Effector memory CD8-positive, alpha-beta T cell (primary cell): ENCODE measurements around the gene ABCC1.

Source experiments
- ATAC-seq: fragments of 150-1000 bp; cut with Tn5 transposase; replicated peaks from 2 replicates; pipeline ENCODE4 v1.10.0; 2021; ENCODE audit warnings: mild to moderate bottlenecking, moderate library complexity
- DNase-seq, 3 experiments: peaks; one replicate each; pipeline ENCODE4 v3.0.0; 2021
- H3K27ac Mint-ChIP-seq, 2 donors: one replicate each; pipeline ENCODE4 v1.8.0; 2022; ENCODE audit warnings: mild to moderate bottlenecking in 2 of 2, mixed read lengths in 2 of 2, moderate library complexity in 2 of 2
- H3K27me3 Mint-ChIP-seq, 2 donors: one replicate each; pipeline ENCODE4 v1.8.0; 2022; ENCODE audit warnings: mixed read lengths in 2 of 2
- H3K36me3 Mint-ChIP-seq: one replicate; pipeline ENCODE4 v1.8.0; 2022; ENCODE audit warnings: mild to moderate bottlenecking, moderate library complexity, mixed read lengths; ENCODE audit not compliant: insufficient read depth
- H3K4me1 Mint-ChIP-seq, 2 donors: one replicate each; pipeline ENCODE4 v1.8.0; 2022; ENCODE audit warnings: low read depth in 2 of 2, mixed read lengths in 2 of 2
- H3K4me3 Mint-ChIP-seq, 2 donors: one replicate each; pipeline ENCODE4 v1.8.0; 2022; ENCODE audit warnings: mild to moderate bottlenecking in 2 of 2, mixed read lengths in 2 of 2, moderate library complexity in 2 of 2
- H3K9me3 Mint-ChIP-seq, 2 donors: one replicate each; pipeline ENCODE4 v1.8.0; 2022; ENCODE audit warnings: mixed read lengths in 2 of 2

ABCC1 gene

GRCh38 chr16:16000685-16001084 is 51.3 kb downstream of the ABCC1 start:
- H3K4me1 Mint-ChIP-seq = peaks cover 23 to 25% of the 10 kb centered on the region in 2 donors
- H3K9me3 Mint-ChIP-seq = no peaks in the 10 kb centered on the region
- H3K4me3 Mint-ChIP-seq = no peak overlapping the region
- H3K27ac Mint-ChIP-seq = peak overlapping the region in 1 of 2 donors; percentile 51
- peaks cover 12% of the 10 kb centered on the region for H3K36me3 Mint-ChIP-seq
- no peaks in the 10 kb centered on the region for H3K27me3 Mint-ChIP-seq
- ATAC-seq = no peak
- no peak for DNase-seq

GRCh38 chr16:16001596-16002255 is 52.3 kb downstream of the ABCC1 start:
- peaks cover 12% of the 10 kb centered on the region for H3K36me3 Mint-ChIP-seq
- H3K27ac Mint-ChIP-seq = no peak overlapping the region
- DNase-seq (no peak), ATAC-seq (no peak)
- H3K4me3 Mint-ChIP-seq = no peak overlapping the region
- peaks cover 18 to 29% of the 10 kb centered on the region in 2 donors for H3K4me1 Mint-ChIP-seq
- no peaks in the 10 kb centered on the region for H3K27me3 Mint-ChIP-seq
- no peaks in the 10 kb centered on the region for H3K9me3 Mint-ChIP-seq

- no peak for ATAC-seq
- Mint-ChIP-seq H3K4me3 (no peak overlapping the region), H3K4me1 (peaks cover 22 to 33% of the 10 kb centered on the region in 2 donors), H3K9me3 (no peaks in the 10 kb centered on the region), H3K36me3 (peaks cover 7% of the 10 kb centered on the region), H3K27ac (no peak overlapping the region), H3K27me3 (no peaks in the 10 kb centered on the region)
- no peak for DNase-seq
Measured at GRCh38 chr16:16003719-16004313, 54.4 kb downstream of the ABCC1 start.

- peaks cover 12% of the 10 kb centered on the region for H3K36me3 Mint-ChIP-seq
- no peaks in the 10 kb centered on the region for H3K27me3 Mint-ChIP-seq
- H3K27ac Mint-ChIP-seq = no peak overlapping the region
- DNase-seq (no peak), ATAC-seq (no peak)
- H3K4me1 Mint-ChIP-seq = peaks cover 22 to 33% of the 10 kb centered on the region in 2 donors
- H3K4me3 Mint-ChIP-seq = no peak overlapping the region
- no peaks in the 10 kb centered on the region for H3K9me3 Mint-ChIP-seq
Measured at GRCh38 chr16:16004314-16004749, 54.9 kb downstream of the ABCC1 start.

- peak overlapping the region; percentile 15 to 20 for H3K27ac Mint-ChIP-seq
- H3K36me3 Mint-ChIP-seq = peaks cover 21% of the 10 kb centered on the region
- no peaks in the 10 kb centered on the region for H3K27me3 Mint-ChIP-seq
- H3K4me3 Mint-ChIP-seq = no peak overlapping the region
- peaks cover 20 to 30% of the 10 kb centered on the region in 2 donors for H3K4me1 Mint-ChIP-seq
- no peak for ATAC-seq
- DNase-seq = no peak
- no peaks in the 10 kb centered on the region for H3K9me3 Mint-ChIP-seq
Measured at GRCh38 chr16:16005721-16006120, 56.3 kb downstream of the ABCC1 start.

- Mint-ChIP-seq H3K27ac (peak overlapping the region; percentile 20 to 87), H3K9me3 (no peaks in the 10 kb centered on the region), H3K36me3 (peaks cover 26% of the 10 kb centered on the region), H3K4me3 (no peak overlapping the region), H3K4me1 (peaks cover 17 to 25% of the 10 kb centered on the region in 2 donors), H3K27me3 (no peaks in the 10 kb centered on the region)
- ATAC-seq (no peak), DNase-seq (no peak)
Measured at GRCh38 chr16:16006650-16007049, 57.2 kb downstream of the ABCC1 start.

- H3K36me3 Mint-ChIP-seq = peaks cover 34% of the 10 kb centered on the region
- no peak for DNase-seq
- H3K4me3 Mint-ChIP-seq = peak overlapping the region in 1 of 2 donors; percentile 39
- peaks cover 14 to 22% of the 10 kb centered on the region in 2 donors for H3K4me1 Mint-ChIP-seq
- H3K27ac Mint-ChIP-seq = peak overlapping the region; percentile 67 to 87
- ATAC-seq = peak; percentile 42
- H3K27me3 Mint-ChIP-seq = no peaks in the 10 kb centered on the region
- no peaks in the 10 kb centered on the region for H3K9me3 Mint-ChIP-seq
Measured at GRCh38 chr16:16007743-16008111, 58.3 kb downstream of the ABCC1 start.

GRCh38 chr16:16008666-16009065 is 59.2 kb downstream of the ABCC1 start:
- H3K4me3 Mint-ChIP-seq = no peak overlapping the region
- H3K27ac Mint-ChIP-seq = peak overlapping the region; percentile 26 to 44
- no peaks in the 10 kb centered on the region for H3K27me3 Mint-ChIP-seq
- H3K36me3 Mint-ChIP-seq = peaks cover 36% of the 10 kb centered on the region
- H3K9me3 Mint-ChIP-seq = no peaks in the 10 kb centered on the region
- H3K4me1 Mint-ChIP-seq = peaks cover 16 to 22% of the 10 kb centered on the region in 2 donors
- no peak for DNase-seq
- no peak for ATAC-seq

GRCh38 chr16:16009401-16009800 is 60.0 kb downstream of the ABCC1 start:
- peaks cover 13 to 18% of the 10 kb centered on the region in 2 donors for H3K4me1 Mint-ChIP-seq
- H3K36me3 Mint-ChIP-seq = peaks cover 38% of the 10 kb centered on the region
- H3K27me3 Mint-ChIP-seq = no peaks in the 10 kb centered on the region
- DNase-seq (no peak), ATAC-seq (no peak)
- H3K4me3 Mint-ChIP-seq = no peak overlapping the region
- no peaks in the 10 kb centered on the region for H3K9me3 Mint-ChIP-seq
- peak overlapping the region; percentile 26 to 44 for H3K27ac Mint-ChIP-seq

GRCh38 chr16:16010194-16010593 is 60.8 kb downstream of the ABCC1 start:
- no peak for DNase-seq
- Mint-ChIP-seq H3K9me3 (no peaks in the 10 kb centered on the region), H3K27ac (no peak overlapping the region), H3K4me1 (peaks cover 13 to 14% of the 10 kb centered on the region in 2 donors), H3K36me3 (peaks cover 44% of the 10 kb centered on the region), H3K4me3 (no peak overlapping the region), H3K27me3 (no peaks in the 10 kb centered on the region)
- ATAC-seq = no peak

GRCh38 chr16:16012144-16012543 is 62.7 kb downstream of the ABCC1 start:
- Mint-ChIP-seq H3K27me3 (no peaks in the 10 kb centered on the region), H3K27ac (no peak overlapping the region), H3K4me1 (peaks cover 9 to 12% of the 10 kb centered on the region in 2 donors), H3K9me3 (no peaks in the 10 kb centered on the region), H3K4me3 (no peak overlapping the region), H3K36me3 (peaks cover 53% of the 10 kb centered on the region)
- no peak for DNase-seq
- no peak for ATAC-seq

GRCh38 chr16:16013812-16014211 is 64.4 kb downstream of the ABCC1 start:
- Mint-ChIP-seq H3K36me3 (peaks cover 50% of the 10 kb centered on the region), H3K27ac (no peak overlapping the region), H3K4me3 (no peak overlapping the region), H3K4me1 (peaks cover 4 to 5% of the 10 kb centered on the region in 2 donors), H3K9me3 (no peaks in the 10 kb centered on the region), H3K27me3 (no peaks in the 10 kb centered on the region)
- DNase-seq (no peak), ATAC-seq (no peak)

GRCh38 chr16:16014329-16015224 is 65.2 kb downstream of the ABCC1 start:
- Mint-ChIP-seq H3K4me1 (peaks cover 4 to 5% of the 10 kb centered on the region in 2 donors), H3K9me3 (no peaks in the 10 kb centered on the region), H3K27ac (peak overlapping the region in 1 of 2 donors; percentile 68), H3K36me3 (peaks cover 48% of the 10 kb centered on the region), H3K27me3 (no peaks in the 10 kb centered on the region), H3K4me3 (no peak overlapping the region)
- DNase-seq = no peak
- no peak for ATAC-seq
